Lung (tissue), 12 donors: ENCODE measurements around the gene LDLRAP1. TPM values are rescaled to one million over a fixed set of nuclear protein-coding genes. Genes with fewer than 3 reads are reported as not detected.

ENCODE experiments used
- ATAC-seq: fragments of 200-7000 bp; cut with Tn5 transposase; one replicate; pipeline ENCODE4 v1.9.1; 2020; ENCODE audit warnings: moderate number of reproducible peaks; ENCODE audit not compliant: insufficient read depth, low FRiP score
- DNase-seq, 3 donors: peaks; one replicate each; pipeline ENCODE4 v3.0.0-alpha.2; 2013 to 2017
- H3K27ac ChIP-seq, 2 donors: one replicate each; pipeline ENCODE4 v1.5.1; 2013; ENCODE audit warnings: mild to moderate bottlenecking in 2 of 2, moderate library complexity in 2 of 2, control low read depth in 1 of 2, inconsistent platforms in 1 of 2, low read depth in 1 of 2, low read length in 1 of 2
- H3K27me3 ChIP-seq, 3 donors: one replicate each; pipeline ENCODE4 v1.5.1; 2013; ENCODE audit warnings: low read length in 2 of 3; ENCODE audit not compliant: control insufficient read depth in 3 of 3, insufficient read depth in 3 of 3
- H3K36me3 ChIP-seq, 4 donors: one replicate each; pipeline ENCODE4 v1.5.1; 2013; ENCODE audit warnings: low read length in 4 of 4, mild to moderate bottlenecking in 1 of 4, moderate library complexity in 1 of 4; ENCODE audit not compliant: control insufficient read depth in 4 of 4, insufficient read depth in 4 of 4
- H3K4me1 ChIP-seq, 5 donors: one replicate each; pipeline ENCODE4 v1.5.1; 2013; ENCODE audit warnings: low read length in 5 of 5, mild to moderate bottlenecking in 2 of 5, moderate library complexity in 1 of 5; ENCODE audit not compliant: control insufficient read depth in 5 of 5, insufficient read depth in 5 of 5
- H3K4me3 ChIP-seq: one replicate; pipeline ENCODE4 v1.5.1; 2013; ENCODE audit warnings: mild to moderate bottlenecking, control low read depth, moderate library complexity
- H3K9ac ChIP-seq, 2 donors: one replicate each; pipeline ENCODE4 v1.5.1; 2013; ENCODE audit warnings: low read length in 2 of 2, control low read depth in 1 of 2; ENCODE audit not compliant: insufficient read depth in 1 of 2
- H3K9me3 ChIP-seq, 4 donors: one replicate each; pipeline ENCODE4 v1.5.1; 2013; ENCODE audit warnings: low read length in 3 of 4, mild to moderate bottlenecking in 1 of 4, moderate library complexity in 1 of 4; ENCODE audit not compliant: control insufficient read depth in 4 of 4, insufficient read depth in 3 of 4
- CTCF ChIP-seq: IDR thresholded peaks from 2 replicates; pipeline ENCODE4 v1.5.1; 2012; ENCODE audit warnings: mild to moderate bottlenecking; ENCODE audit errors: control extremely low read depth, extremely low read depth
- WGBS, 2 donors: extraction: QIAGEN DNeasy Blood & Tissue Kit; methylation state at CpG; one replicate each; pipeline ENCODE4 v1.1.7; 2013; 5-methylcytosine and 5-hydroxymethylcytosine counted together
- polyA plus RNA-seq, 2 donors: library from polyadenylated mRNA; stranded (reverse); fragments of 200-250 nt; gene quantifications; one replicate each; pipeline ENCODE4 v1.2.1, GENCODE V29; 2013
- total RNA-seq, 2 donors: library from RNA; depleted of rRNA in 1 of 2; stranded (reverse); fragments of >200 nt in 1 of 2; gene quantifications; one replicate each; pipeline ENCODE4 v1.2.1, GENCODE V29; 2014 to 2021
- donor health status: control.
- donor health status: control.
- donor health status: Bipolar disorder and iron deficiency.
- donor health status: healthy.
- donor health status: DM: yes; HTN: yes; CAD: no.

The LDLRAP1 gene
- total and polyA plus RNA-seq, 4 donors: 15.2 to 23.4 (median 18.3) TPM

- peak; percentile 13 for ATAC-seq
- DNase-seq: peak in 1 of 3 donors; percentile 45
- no peaks in the 10 kb centered on the region for H3K9me3 ChIP-seq
- peaks cover 0 to 9% (median 3%) of the 10 kb centered on the region in 4 donors for H3K36me3 ChIP-seq
- H3K27ac ChIP-seq: no peak overlapping the region
- H3K4me1 ChIP-seq: peaks cover 0 to 49% (median 3%) of the 10 kb centered on the region in 5 donors
- H3K9ac ChIP-seq: no peak overlapping the region
- no peaks in the 10 kb centered on the region for H3K27me3 ChIP-seq
- TF ChIP-seq CTCF: no peak
- no peak overlapping the region for H3K4me3 ChIP-seq
- 48 to 80% methylated on average over 10 of the region's 10 CpGs for WGBS, 2 donors
Observed at GRCh38 chr1:25556791-25557476, 13.5 kb downstream of the LDLRAP1 start.

- no peak for TF ChIP-seq CTCF
- DNase-seq: no peak
- H3K36me3 ChIP-seq: peaks cover 0 to 9% (median 3%) of the 10 kb centered on the region in 4 donors
- H3K9ac ChIP-seq: no peak overlapping the region
- H3K4me1 ChIP-seq: peaks cover 0 to 45% (median 3%) of the 10 kb centered on the region in 5 donors
- H3K27ac ChIP-seq: no peak overlapping the region
- no peaks in the 10 kb centered on the region for H3K9me3 ChIP-seq
- no peak for ATAC-seq
- 81 to 83% methylated on average over 7 of the region's 7 CpGs for WGBS, 2 donors
- H3K4me3 ChIP-seq: no peak overlapping the region
- no peaks in the 10 kb centered on the region for H3K27me3 ChIP-seq
Observed at GRCh38 chr1:25557543-25557942, 14.1 kb downstream of the LDLRAP1 start.

GRCh38 chr1:25559031-25559430 lies 15.6 kb downstream of the LDLRAP1 start:
- Histone ChIP-seq H3K27me3 (no peaks in the 10 kb centered on the region), H3K9ac (no peak overlapping the region), H3K27ac (peak overlapping the region in 1 of 2 donors; percentile 29), H3K4me1 (peaks cover 0 to 38% (median 3%) of the 10 kb centered on the region in 5 donors), H3K9me3 (no peaks in the 10 kb centered on the region), H3K36me3 (peaks cover 0 to 12% (median 3%) of the 10 kb centered on the region in 4 donors), H3K4me3 (no peak overlapping the region)
- ATAC-seq (no peak), DNase-seq (no peak)
- 57 to 64% methylated on average over 6 of the region's 6 CpGs for WGBS, 2 donors
- TF ChIP-seq CTCF: no peak
